GM12878 (cell line): ENCODE results near the gene KNSTRN. TPM values are rescaled to one million over a fixed set of nuclear protein-coding genes. Genes with fewer than 3 reads are reported as not detected.

Experiments
- BACH1 ChIP-seq: fragments of 450-650 bp; IDR thresholded peaks from 2 replicates; pipeline ENCODE4 v1.6.1; 2017; ENCODE audit warnings: mild to moderate bottlenecking, borderline replicate concordance
- BCL11A ChIP-seq: IDR thresholded peaks from 2 replicates; pipeline ENCODE4 v1.6.1; 2011; ENCODE audit warnings: low read depth, low read length
- CBFB ChIP-seq: IDR thresholded peaks from 2 replicates; pipeline ENCODE4 v1.6.1; 2016; ENCODE audit warnings: antibody characterized with exemption, low read depth
- CREB1 ChIP-seq: IDR thresholded peaks from 2 replicates; pipeline ENCODE4 v1.6.1; 2012; ENCODE audit warnings: low read depth, mild to moderate bottlenecking, inconsistent platforms
- EGR1 ChIP-seq, 2 experiments: IDR thresholded peaks; 1 replicate in 1 of 2; 2 replicates in 1 of 2; pipeline ENCODE4 v1.6.1; 2011 to 2012; ENCODE audit warnings: low read depth in 2 of 2, low read length in 2 of 2, borderline replicate concordance in 1 of 2, mild to moderate bottlenecking in 1 of 2, moderate library complexity in 1 of 2
- FOXK2 ChIP-seq: fragments of 450-650 bp; IDR thresholded peaks from 2 replicates; pipeline ENCODE4 v1.6.1; 2017; ENCODE audit warnings: mild to moderate bottlenecking, moderate library complexity
- GATAD2B ChIP-seq: fragments of 450-650 bp; conservative IDR thresholded peaks from 2 replicates; pipeline ENCODE4 v1.6.1; 2017; ENCODE audit warnings: low read depth, mild to moderate bottlenecking, moderate library complexity
- JUND ChIP-seq: IDR thresholded peaks from 2 replicates; pipeline ENCODE4 v1.6.1; 2012; ENCODE audit warnings: low read depth, mild to moderate bottlenecking, low read length, improper control_type of control experiment, moderate library complexity
- MTA2 ChIP-seq: fragments of 450-650 bp; IDR thresholded peaks from 2 replicates; pipeline ENCODE4 v1.6.1; 2016; ENCODE audit warnings: low read depth, mild to moderate bottlenecking, moderate library complexity
- MYB ChIP-seq: fragments of 150-350 bp; IDR thresholded peaks from 2 replicates; pipeline ENCODE4 v1.6.1; 2014; ENCODE audit warnings: mild to moderate bottlenecking, low read depth, low read length, borderline replicate concordance
- NFXL1 ChIP-seq: fragments of 450-650 bp; IDR thresholded peaks from 2 replicates; pipeline ENCODE4 v1.6.1; 2017; ENCODE audit warnings: antibody characterized with exemption, mild to moderate bottlenecking, borderline replicate concordance
- NR2C2 ChIP-seq: IDR thresholded peaks from 2 replicates; pipeline ENCODE4 v1.6.1; 2011; ENCODE audit warnings: borderline replicate concordance, low read depth; ENCODE audit not compliant: control insufficient read depth, insufficient read length
- PAX5 ChIP-seq: IDR thresholded peaks from 2 replicates; pipeline ENCODE4 v1.6.1; 2011; ENCODE audit warnings: low read depth, low read length, borderline replicate concordance
- PKNOX1 ChIP-seq: fragments of 450-650 bp; IDR thresholded peaks from 2 replicates; pipeline ENCODE4 v1.6.1; 2016; ENCODE audit warnings: mild to moderate bottlenecking
- RFX5 ChIP-seq: IDR thresholded peaks from 2 replicates; pipeline ENCODE4 v1.6.1; 2011; ENCODE audit warnings: low read depth, low read length, improper control_type of control experiment
- SMAD1 ChIP-seq: fragments of 450-650 bp; IDR thresholded peaks from 2 replicates; pipeline ENCODE4 v1.6.1; 2018; ENCODE audit warnings: mild to moderate bottlenecking, low read depth; ENCODE audit not compliant: partially characterized antibody
- SMAD5 ChIP-seq: IDR thresholded peaks from 2 replicates; pipeline ENCODE4 v1.6.1; 2016; ENCODE audit warnings: antibody characterized with exemption, low read depth
- STAT1 ChIP-seq: fragments of 450-650 bp; conservative IDR thresholded peaks from 2 replicates; pipeline ENCODE4 v1.6.1; 2014; ENCODE audit warnings: antibody characterized with exemption, mild to moderate bottlenecking
- TAF1 ChIP-seq: IDR thresholded peaks from 2 replicates; pipeline ENCODE4 v1.6.1; 2011; ENCODE audit warnings: mild to moderate bottlenecking, low read depth, low read length, borderline replicate concordance
- YY1 ChIP-seq: IDR thresholded peaks from 2 replicates; pipeline ENCODE4 v1.6.1; 2011; ENCODE audit warnings: low read depth, mild to moderate bottlenecking, low read length
- ZNF24 ChIP-seq: fragments of 450-650 bp; IDR thresholded peaks from 2 replicates; pipeline ENCODE4 v1.6.1; 2017; ENCODE audit warnings: antibody characterized with exemption, mild to moderate bottlenecking
- polyA plus RNA-seq, 11 experiments: library from polyadenylated mRNA; depleted of rRNA in 4 of 11; unstranded in 6 of 11; stranded (reverse) in 5 of 11; fragments of >200 nt; fragmentation: Nextera tagmentation in 4 of 11; fragmentation: Illumina TruSeq in 1 of 11; extraction: Ambion mirVana in 4 of 11; extraction: Trizol in 1 of 11; gene quantifications; 1 replicate in 1 of 11; 2 replicates in 10 of 11; pipeline versions ENCODE4 v1.2.1 to v1.2.3, GENCODE V29; 2011 to 2016; ENCODE audit warnings: inconsistent platforms in 2 of 11, missing spikeins in 2 of 11, low read depth in 1 of 11
- total RNA-seq, 4 experiments: library from RNA; depleted of rRNA in 3 of 4; stranded (reverse); fragments of >200 nt in 3 of 4; fragmentation: Illumina TruSeq in 1 of 4; extraction: Trizol in 1 of 4; gene quantifications; 2 replicates each; pipeline versions ENCODE4 v1.2.1 to v1.2.3, GENCODE V29; 2013 to 2021
- TF ChIP-seq, protein P1 (sequence below): IDR thresholded peaks from 2 replicates; pipeline ENCODE4 v1.6.1; 2011; ENCODE audit warnings: low read depth, low read length, improper control_type of control experiment, borderline replicate concordance
- TF ChIP-seq, protein P2 (sequence below): IDR thresholded peaks from 2 replicates; pipeline ENCODE4 v1.6.1; 2012; ENCODE audit warnings: mild to moderate bottlenecking, low read depth, low read length
- TF ChIP-seq, protein P3 (sequence below): IDR thresholded peaks from 2 replicates; pipeline ENCODE4 v1.6.1; 2011; ENCODE audit warnings: low read depth, mild to moderate bottlenecking, low read length, moderate library complexity, borderline replicate concordance; ENCODE audit errors: extremely low read depth

The KNSTRN gene
- total and polyA plus RNA-seq, 10 of the 15 experiments (the other 5 are each of a cell fraction or from before 2014, with no cell fraction given) = 30.3 to 72.1 (median 47.1) TPM

DNA sequence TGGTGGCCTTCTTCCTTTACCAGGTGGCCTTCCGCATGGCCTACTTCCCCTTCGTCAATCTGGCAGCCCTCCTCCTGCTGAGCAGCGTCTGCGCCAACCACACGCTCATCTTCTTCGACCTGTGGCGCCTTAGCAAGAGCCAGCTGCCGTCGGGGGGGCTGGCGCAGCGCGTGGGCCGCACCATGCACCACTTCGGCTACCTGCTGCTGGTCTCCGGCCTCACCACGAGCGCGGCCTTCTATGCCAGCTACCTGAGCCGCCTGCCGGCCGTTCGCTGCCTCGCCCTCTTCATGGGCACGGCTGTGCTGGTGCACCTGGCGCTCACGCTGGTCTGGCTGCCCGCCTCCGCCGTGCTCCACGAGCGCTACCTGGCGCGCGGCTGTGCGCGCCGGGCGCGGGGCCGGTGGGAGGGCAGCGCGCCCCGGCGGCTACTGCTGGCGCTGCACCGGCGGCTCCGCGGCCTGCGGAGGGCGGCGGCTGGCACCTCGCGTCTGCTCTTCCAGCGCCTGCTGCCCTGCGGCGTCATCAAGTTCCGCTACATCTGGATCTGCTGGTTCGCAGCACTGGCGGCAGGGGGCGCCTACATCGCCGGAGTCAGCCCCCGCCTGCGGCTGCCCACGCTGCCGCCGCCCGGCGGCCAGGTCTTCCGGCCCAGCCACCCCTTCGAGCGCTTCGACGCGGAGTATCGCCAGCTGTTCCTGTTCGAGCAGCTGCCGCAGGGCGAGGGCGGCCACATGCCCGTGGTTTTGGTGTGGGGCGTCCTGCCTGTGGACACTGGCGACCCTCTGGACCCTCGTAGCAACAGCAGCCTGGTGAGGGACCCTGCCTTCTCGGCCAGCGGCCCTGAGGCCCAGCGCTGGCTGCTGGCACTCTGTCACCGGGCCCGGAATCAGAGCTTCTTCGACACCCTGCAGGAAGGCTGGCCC lies 14.6 kb upstream of the KNSTRN start (continued):
- no peak for TF ChIP-seq PKNOX1
- no peak for TF ChIP-seq TAF1
- TF ChIP-seq GATAD2B = peak; percentile 83
- TF ChIP-seq NR2C2 = no peak
- TF ChIP-seq, protein P1, sequence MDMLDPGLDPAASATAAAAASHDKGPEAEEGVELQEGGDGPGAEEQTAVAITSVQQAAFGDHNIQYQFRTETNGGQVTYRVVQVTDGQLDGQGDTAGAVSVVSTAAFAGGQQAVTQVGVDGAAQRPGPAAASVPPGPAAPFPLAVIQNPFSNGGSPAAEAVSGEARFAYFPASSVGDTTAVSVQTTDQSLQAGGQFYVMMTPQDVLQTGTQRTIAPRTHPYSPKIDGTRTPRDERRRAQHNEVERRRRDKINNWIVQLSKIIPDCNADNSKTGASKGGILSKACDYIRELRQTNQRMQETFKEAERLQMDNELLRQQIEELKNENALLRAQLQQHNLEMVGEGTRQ = no peak
- no peak for TF ChIP-seq BCL11A
- 0 out of 2 replicates have a peak, but pooled peaks have one; percentile 27 for TF ChIP-seq BACH1
- no peak for TF ChIP-seq SMAD5
- no peak for TF ChIP-seq RFX5
- TF ChIP-seq SMAD1 = no peak
- 0 out of 2 replicates have a peak, but pooled peaks have one; percentile 16 for TF ChIP-seq JUND
- TF ChIP-seq STAT1 = no peak
- no peak for TF ChIP-seq PAX5
- peak in 1 of 2 experiments; percentile 89; a peak in 2 of 3 replicates for TF ChIP-seq EGR1 (IDR thresholded peaks at IDR 0.05; ENCODE audit: borderline replicate concordance in 1 of 2, low read depth in 2 of 2, low read length in 2 of 2)
- TF ChIP-seq CREB1 = peak; percentile 66; the same call in 1 of the 2 replicates
- TF ChIP-seq, protein P2, sequence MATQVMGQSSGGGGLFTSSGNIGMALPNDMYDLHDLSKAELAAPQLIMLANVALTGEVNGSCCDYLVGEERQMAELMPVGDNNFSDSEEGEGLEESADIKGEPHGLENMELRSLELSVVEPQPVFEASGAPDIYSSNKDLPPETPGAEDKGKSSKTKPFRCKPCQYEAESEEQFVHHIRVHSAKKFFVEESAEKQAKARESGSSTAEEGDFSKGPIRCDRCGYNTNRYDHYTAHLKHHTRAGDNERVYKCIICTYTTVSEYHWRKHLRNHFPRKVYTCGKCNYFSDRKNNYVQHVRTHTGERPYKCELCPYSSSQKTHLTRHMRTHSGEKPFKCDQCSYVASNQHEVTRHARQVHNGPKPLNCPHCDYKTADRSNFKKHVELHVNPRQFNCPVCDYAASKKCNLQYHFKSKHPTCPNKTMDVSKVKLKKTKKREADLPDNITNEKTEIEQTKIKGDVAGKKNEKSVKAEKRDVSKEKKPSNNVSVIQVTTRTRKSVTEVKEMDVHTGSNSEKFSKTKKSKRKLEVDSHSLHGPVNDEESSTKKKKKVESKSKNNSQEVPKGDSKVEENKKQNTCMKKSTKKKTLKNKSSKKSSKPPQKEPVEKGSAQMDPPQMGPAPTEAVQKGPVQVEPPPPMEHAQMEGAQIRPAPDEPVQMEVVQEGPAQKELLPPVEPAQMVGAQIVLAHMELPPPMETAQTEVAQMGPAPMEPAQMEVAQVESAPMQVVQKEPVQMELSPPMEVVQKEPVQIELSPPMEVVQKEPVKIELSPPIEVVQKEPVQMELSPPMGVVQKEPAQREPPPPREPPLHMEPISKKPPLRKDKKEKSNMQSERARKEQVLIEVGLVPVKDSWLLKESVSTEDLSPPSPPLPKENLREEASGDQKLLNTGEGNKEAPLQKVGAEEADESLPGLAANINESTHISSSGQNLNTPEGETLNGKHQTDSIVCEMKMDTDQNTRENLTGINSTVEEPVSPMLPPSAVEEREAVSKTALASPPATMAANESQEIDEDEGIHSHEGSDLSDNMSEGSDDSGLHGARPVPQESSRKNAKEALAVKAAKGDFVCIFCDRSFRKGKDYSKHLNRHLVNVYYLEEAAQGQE = no peak
- TF ChIP-seq ZNF24 = no peak
- no peak for TF ChIP-seq CBFB
- no peak for TF ChIP-seq NFXL1
- TF ChIP-seq MTA2 = no peak
- TF ChIP-seq, protein P3, sequence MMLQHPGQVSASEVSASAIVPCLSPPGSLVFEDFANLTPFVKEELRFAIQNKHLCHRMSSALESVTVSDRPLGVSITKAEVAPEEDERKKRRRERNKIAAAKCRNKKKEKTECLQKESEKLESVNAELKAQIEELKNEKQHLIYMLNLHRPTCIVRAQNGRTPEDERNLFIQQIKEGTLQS = no peak
- no peak for TF ChIP-seq MYB
- peak; percentile 63 for TF ChIP-seq YY1
- no peak for TF ChIP-seq FOXK2
